ENCODE measurements around the gene RFNG. TPM values are rescaled to one million over a fixed set of nuclear protein-coding genes. Genes with fewer than 3 reads are reported as not detected.

Gene RFNG
- total and polyA plus RNA-seq, 2 of the 13 experiments (the other 11 are each of a cell fraction or from before 2014, with no cell fraction given) = 61.4 to 64.0 TPM

GRCh38 chr17:82021107-82021899 is 30.3 kb downstream of the RFNG start (continued):
- peak; percentile 85 for TF ChIP-seq IRF2 (CRISPR knock-in tag; IDR thresholded peaks at IDR 0.05)
- no peak for TF ChIP-seq PRPF4 (IDR thresholded peaks at IDR 0.05; ENCODE audit: low read depth, low read length, poor library complexity, severe bottlenecking)
- peak; percentile 66; the same call in 1 of the 2 replicates for TF ChIP-seq ZNF451 (CRISPR knock-in tag; IDR thresholded peaks at IDR 0.05)
- no peak for TF ChIP-seq ZSCAN12 (CRISPR knock-in tag; IDR thresholded peaks at IDR 0.05)
- peak; percentile 46; the same call in 1 of the 2 replicates for TF ChIP-seq CCDC6 (CRISPR knock-in tag; IDR thresholded peaks at IDR 0.05)
- peak; percentile 49 for TF ChIP-seq ZBTB34 (CRISPR knock-in tag; IDR thresholded peaks at IDR 0.05)
- no peak for TF ChIP-seq ZNF234 (CRISPR knock-in tag; conservative IDR thresholded peaks at IDR 0.05)
- no peak for TF ChIP-seq ZNF282 (IDR thresholded peaks at IDR 0.05; ENCODE audit: partially characterized antibody)
- no peak for TF ChIP-seq ZSCAN30 (CRISPR knock-in tag; IDR thresholded peaks at IDR 0.05)
- 0 out of 2 replicates have a peak, but pooled peaks have one; percentile 26 for TF ChIP-seq DMAP1 (CRISPR knock-in tag; IDR thresholded peaks at IDR 0.05)
- no peak for TF ChIP-seq AFF4 (CRISPR knock-in tag; IDR thresholded peaks at IDR 0.05)
- TF ChIP-seq ZNF703 (CRISPR knock-in tag; IDR thresholded peaks at IDR 0.05; ENCODE audit: borderline replicate concordance) = no peak; the same call in none of the 2 replicates
- TF ChIP-seq ZNF776 (CRISPR knock-in tag; IDR thresholded peaks at IDR 0.05) = 0 out of 2 replicates have a peak, but pooled peaks have one; percentile 2
- TF ChIP-seq IKZF5 (CRISPR knock-in tag; IDR thresholded peaks at IDR 0.05) = peak; percentile 58; the same call in 1 of the 2 replicates
- TF ChIP-seq MAFG (CRISPR knock-in tag; IDR thresholded peaks at IDR 0.05) = no peak
- TF ChIP-seq ZNF10 (CRISPR knock-in tag; IDR thresholded peaks at IDR 0.05; ENCODE audit: borderline replicate concordance, low read depth) = no peak; the same call in 1 of the 2 replicates
- TF ChIP-seq GABPA (IDR thresholded peaks at IDR 0.05; ENCODE audit: low read depth, low read length) = no peak
- no peak for TF ChIP-seq GABPA (CRISPR knock-in tag; IDR thresholded peaks at IDR 0.05; ENCODE audit: low read depth)
- TF ChIP-seq PHF20 (CRISPR knock-in tag; IDR thresholded peaks at IDR 0.05) = no peak; the same call in 1 of the 2 replicates
- peak; percentile 38 for TF ChIP-seq TAF15 (IDR thresholded peaks at IDR 0.05; ENCODE audit: low read depth, low read length, poor library complexity, severe bottlenecking)
- TF ChIP-seq TP53 (CRISPR knock-in tag; conservative IDR thresholded peaks at IDR 0.05) = peak; percentile 73; the same call in 1 of the 2 replicates
- TF ChIP-seq RNF2 (conservative IDR thresholded peaks at IDR 0.05; ENCODE audit: low read depth) = no peak
- no peak for TF ChIP-seq SNAPC5 (CRISPR knock-in tag; IDR thresholded peaks at IDR 0.05; ENCODE audit: borderline replicate concordance)
